ENCODE results near the gene BRAF.
"Not testable (repeated sequence)": the region's sequence is repeated elsewhere in the genome, so short reads cannot be mapped to it uniquely, and the experiment has no call there.

BRAF gene

GRCh38 chr7:140673774-140674155 lies 251.0 kb downstream of the BRAF start:
- in situ Hi-C loops (cut with MboI; ENCODE audit: low pct_unique_long_range_greater_than_20kb, low sequenced_read_pairs, unreplicated experiment) = no loop called here
- TF ChIP-seq, protein P1, sequence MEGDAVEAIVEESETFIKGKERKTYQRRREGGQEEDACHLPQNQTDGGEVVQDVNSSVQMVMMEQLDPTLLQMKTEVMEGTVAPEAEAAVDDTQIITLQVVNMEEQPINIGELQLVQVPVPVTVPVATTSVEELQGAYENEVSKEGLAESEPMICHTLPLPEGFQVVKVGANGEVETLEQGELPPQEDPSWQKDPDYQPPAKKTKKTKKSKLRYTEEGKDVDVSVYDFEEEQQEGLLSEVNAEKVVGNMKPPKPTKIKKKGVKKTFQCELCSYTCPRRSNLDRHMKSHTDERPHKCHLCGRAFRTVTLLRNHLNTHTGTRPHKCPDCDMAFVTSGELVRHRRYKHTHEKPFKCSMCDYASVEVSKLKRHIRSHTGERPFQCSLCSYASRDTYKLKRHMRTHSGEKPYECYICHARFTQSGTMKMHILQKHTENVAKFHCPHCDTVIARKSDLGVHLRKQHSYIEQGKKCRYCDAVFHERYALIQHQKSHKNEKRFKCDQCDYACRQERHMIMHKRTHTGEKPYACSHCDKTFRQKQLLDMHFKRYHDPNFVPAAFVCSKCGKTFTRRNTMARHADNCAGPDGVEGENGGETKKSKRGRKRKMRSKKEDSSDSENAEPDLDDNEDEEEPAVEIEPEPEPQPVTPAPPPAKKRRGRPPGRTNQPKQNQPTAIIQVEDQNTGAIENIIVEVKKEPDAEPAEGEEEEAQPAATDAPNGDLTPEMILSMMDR (IDR thresholded peaks at IDR 0.05; ENCODE audit: extremely low read depth, insufficient read depth, missing control alignments) = no peak
- DNase-seq (ENCODE audit: low spot score) = no peak

DNA sequence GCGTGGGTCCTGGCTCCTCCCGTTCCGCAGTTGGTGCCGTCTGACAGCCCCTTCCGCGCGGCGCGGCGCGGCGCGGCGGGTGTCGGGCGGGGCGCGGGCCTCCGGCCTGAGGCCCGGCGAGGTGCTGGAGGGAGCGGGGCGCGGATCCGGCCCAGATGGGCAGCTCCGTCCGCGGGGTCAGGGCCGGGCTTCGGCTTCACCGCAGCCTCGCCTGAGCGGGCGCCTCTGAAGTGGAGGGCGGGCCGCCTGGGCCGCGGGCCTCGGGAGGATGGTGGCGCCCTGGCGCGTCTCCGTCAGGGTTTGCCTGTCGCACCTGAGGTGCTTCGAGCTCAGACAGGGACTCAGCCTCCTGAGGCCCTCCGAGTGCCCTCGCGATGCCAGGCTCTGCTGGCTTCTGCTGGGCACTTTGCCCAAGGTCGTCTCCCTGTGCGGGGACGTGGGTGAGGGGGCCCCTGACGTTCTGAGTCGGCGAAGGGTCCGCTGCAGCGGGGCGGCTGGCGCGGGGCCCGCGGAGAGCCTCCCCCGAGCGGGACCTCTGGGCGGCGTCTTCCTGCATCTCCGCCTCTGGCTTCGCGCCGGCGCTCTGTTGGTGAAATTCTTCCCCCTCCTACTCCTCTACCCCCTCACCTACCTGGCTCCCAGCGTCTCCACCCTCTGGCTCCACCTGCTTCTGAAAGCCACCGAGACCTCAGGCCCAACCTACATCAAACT lies 251.5 kb downstream of the BRAF start:
- in situ Hi-C loops (cut with MboI; ENCODE audit: low pct_unique_long_range_greater_than_20kb, low sequenced_read_pairs, unreplicated experiment) = no loop called here
- TF ChIP-seq, protein P1 (IDR thresholded peaks at IDR 0.05; ENCODE audit: extremely low read depth, insufficient read depth, missing control alignments) = no peak
- DNase-seq (ENCODE audit: low spot score) = peak; percentile 83

DNA sequence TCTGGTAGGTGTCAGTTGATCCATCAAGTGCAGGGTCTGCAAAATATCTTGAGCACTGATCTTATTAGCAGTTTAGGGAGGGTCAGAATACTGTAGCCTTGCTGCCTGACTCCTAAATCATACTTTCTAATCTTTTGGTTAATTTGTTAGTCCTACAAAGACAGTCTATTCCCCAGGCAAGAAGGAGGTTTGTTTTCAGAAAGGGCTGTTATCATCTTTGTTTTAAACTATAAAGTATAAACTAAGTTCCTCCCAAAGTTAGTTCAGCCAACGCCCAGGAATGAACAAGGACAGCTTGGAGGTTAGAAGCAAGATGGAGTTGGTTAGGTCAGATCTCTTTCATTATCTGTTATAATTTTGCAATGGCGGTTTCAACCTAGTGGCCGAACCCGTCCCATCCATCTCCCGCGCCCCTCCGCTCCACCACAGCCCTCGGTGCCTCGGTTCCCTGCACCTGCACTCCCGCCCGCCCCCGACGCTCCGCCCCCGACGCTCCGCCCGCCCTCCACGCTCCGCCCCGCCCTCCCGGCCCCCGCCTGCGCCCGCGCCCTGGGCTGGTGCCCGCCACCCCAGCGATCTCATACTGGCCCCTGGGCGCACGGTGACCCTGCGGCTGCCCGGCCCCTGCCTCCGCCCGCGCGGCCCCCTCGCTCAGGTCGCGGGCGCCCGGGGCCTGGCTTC lies 252.2 kb downstream of the BRAF start, which contains the start of gene ADCK2:
Gene ADCK2, plus strand, starts transcription at position 564 of the 681 bp plus-strand sequence. CDS start 386 bp downstream, outside the sequence.
- DNase-seq (ENCODE audit: low spot score) = peak; percentile 95
- in situ Hi-C loops (cut with MboI; ENCODE audit: low pct_unique_long_range_greater_than_20kb, low sequenced_read_pairs, unreplicated experiment) = no loop called here
- TF ChIP-seq, protein P1 (IDR thresholded peaks at IDR 0.05; ENCODE audit: extremely low read depth, insufficient read depth, missing control alignments) = no peak

DNA sequence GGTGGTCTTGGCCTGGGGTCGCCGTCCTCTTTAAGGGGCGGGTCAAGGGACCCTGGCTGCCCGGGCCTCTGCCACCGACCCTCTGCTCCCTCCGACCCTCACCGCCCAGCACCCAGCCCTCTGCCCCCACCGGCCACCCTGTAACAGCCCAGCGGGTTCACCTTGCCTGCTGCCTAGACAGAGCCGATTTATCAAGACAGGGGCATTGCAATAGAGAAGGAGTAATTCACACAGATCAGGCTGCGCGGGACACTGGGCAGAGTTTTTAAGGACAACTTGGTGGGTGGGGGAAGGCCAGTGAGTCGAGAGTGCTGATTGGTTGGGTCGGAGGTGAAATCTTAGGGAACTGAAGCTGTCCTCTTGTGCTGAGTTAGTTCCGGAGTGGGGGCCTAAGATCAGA lies 252.8 kb downstream of the BRAF start:
- no peak for DNase-seq (ENCODE audit: low spot score)
- TF ChIP-seq, protein P1 (IDR thresholded peaks at IDR 0.05; ENCODE audit: extremely low read depth, insufficient read depth, missing control alignments) = no peak
- in situ Hi-C loops (cut with MboI; ENCODE audit: low pct_unique_long_range_greater_than_20kb, low sequenced_read_pairs, unreplicated experiment) = no loop called here

DNA sequence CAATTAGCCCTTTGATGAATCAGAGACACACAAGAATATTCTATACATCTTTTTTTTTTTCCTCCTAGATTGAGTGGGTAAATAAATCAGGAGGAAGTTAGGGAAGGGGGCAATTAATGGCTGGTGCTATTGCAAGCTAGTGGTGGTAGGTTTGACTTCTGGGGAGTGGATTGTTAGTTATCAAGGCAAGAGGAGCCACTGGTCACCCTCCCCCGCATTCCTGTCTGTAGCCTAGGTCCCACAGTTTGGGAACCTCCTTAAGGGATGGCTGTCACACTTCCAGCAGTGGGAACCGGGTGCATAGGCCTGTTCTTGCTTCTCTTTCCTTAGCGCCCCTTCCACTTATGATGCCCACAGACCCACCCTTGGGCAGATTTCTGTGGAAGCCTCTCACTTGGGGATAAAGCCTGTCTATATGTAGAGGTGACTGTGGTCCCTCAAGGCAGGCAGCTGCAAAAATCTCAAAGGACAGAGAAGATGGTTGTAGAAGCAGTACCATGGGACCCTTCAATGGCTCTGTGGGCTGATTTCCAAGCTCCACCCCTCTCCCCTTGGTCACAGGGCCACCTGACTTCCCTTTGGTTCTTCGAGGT lies 254.3 kb downstream of the BRAF start:
- in situ Hi-C loops (cut with MboI; ENCODE audit: low pct_unique_long_range_greater_than_20kb, low sequenced_read_pairs, unreplicated experiment) = no loop called here
- no peak for DNase-seq (ENCODE audit: low spot score)
- TF ChIP-seq, protein P1 (IDR thresholded peaks at IDR 0.05; ENCODE audit: extremely low read depth, insufficient read depth, missing control alignments) = no peak

GRCh38 chr7:140669862-140670261 lies 254.9 kb downstream of the BRAF start:
- DNase-seq (ENCODE audit: low spot score); in situ Hi-C loops (cut with MboI; ENCODE audit: low pct_unique_long_range_greater_than_20kb, low sequenced_read_pairs, unreplicated experiment): not testable (repeated sequence)

DNA sequence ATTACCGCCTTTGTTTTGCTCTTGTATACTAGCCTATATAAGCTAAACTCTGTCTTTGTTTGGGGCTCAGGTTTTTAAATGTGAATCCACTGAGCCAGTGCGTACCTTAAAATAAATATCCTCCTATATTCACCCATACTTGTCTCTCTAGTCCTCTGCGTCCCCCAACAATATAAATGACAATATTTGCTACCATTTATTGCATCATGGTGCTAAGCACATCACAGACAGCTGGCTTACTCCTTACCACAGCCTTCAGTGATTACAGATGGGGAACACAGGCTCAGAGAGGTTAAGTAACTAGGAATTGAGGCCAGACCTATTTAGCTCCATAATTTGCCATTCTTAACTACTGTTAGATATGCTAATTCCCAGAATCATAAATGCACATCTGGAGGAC lies 255.4 kb downstream of the BRAF start:
- TF ChIP-seq, protein P1 (IDR thresholded peaks at IDR 0.05; ENCODE audit: extremely low read depth, insufficient read depth, missing control alignments) = no peak
- no peak for DNase-seq (ENCODE audit: low spot score)
- in situ Hi-C loops (cut with MboI; ENCODE audit: low pct_unique_long_range_greater_than_20kb, low sequenced_read_pairs, unreplicated experiment) = no loop called here

Measured in GM13977 (cell line).